ENCODE measurements around the gene OR51D1. TPM values are rescaled to one million over a fixed set of nuclear protein-coding genes. Genes with fewer than 3 reads are reported as not detected.

Gene OR51D1
- total and polyA plus RNA-seq, 12 donors: not detected

DNA sequence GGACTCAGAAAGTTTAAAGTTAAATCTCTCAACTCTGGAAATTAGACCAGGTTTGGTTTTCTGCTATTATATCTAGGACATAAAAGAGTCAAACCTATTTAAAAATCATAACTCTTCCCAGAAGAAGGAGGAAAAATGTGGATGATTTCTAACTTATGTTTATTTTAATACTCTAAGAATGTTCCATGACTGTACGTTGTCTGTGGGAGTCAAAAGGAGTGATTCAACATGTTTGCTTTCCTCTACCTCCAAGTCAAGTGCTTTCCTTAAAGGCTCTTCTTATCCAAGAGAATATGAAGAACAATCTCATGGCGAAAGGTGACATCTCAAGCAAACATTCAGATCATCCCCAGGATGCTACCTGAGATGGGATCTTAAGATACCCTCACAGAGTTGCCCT lies 28.1 kb downstream of the OR51D1 start:
- ATAC-seq (no peak), DNase-seq (no peak)
- no peaks in the 10 kb centered on the region for H3K36me3 ChIP-seq
- H3K4me1 ChIP-seq: no peaks in the 10 kb centered on the region
- intact Hi-C loops (cut with DNase I): loop anchor here in 1 of 10 donors (5.0 kb wide), 1 partner anchor 1347 kb away; no protein-coding TSS in a partner anchor
- no peaks in the 10 kb centered on the region for H3K27me3 ChIP-seq
- 84 to 93% methylated on average over 2 of the region's 2 CpGs for WGBS, 2 donors
- TF ChIP-seq CTCF (IDR thresholded peaks at IDR 0.05): no peak
- no peaks in the 10 kb centered on the region for H3K9me3 ChIP-seq
- no peak overlapping the region for H3K4me3 ChIP-seq
- H3K27ac ChIP-seq: no peak overlapping the region

- no peak for ATAC-seq
- peaks cover 0 to 12% (median 0%) of the 10 kb centered on the region in 9 donors for H3K4me1 ChIP-seq
- TF ChIP-seq CTCF (IDR thresholded peaks at IDR 0.05): no peak
- no peak overlapping the region for H3K27ac ChIP-seq
- H3K36me3 ChIP-seq: no peaks in the 10 kb centered on the region
- no peak for DNase-seq
- no peak overlapping the region for H3K4me3 ChIP-seq
- H3K9me3 ChIP-seq: no peaks in the 10 kb centered on the region
- WGBS, 2 donors: 56 to 60% methylated on average over 2 of the region's 2 CpGs
- no peaks in the 10 kb centered on the region for H3K27me3 ChIP-seq
- intact Hi-C loops (cut with DNase I): loop anchor here in 1 of 10 donors (10.0 kb wide), 1 partner anchor 63 kb away; no protein-coding TSS in a partner anchor
Measured at GRCh38 chr11:4671741-4672140, 34.5 kb downstream of the OR51D1 start.

DNA sequence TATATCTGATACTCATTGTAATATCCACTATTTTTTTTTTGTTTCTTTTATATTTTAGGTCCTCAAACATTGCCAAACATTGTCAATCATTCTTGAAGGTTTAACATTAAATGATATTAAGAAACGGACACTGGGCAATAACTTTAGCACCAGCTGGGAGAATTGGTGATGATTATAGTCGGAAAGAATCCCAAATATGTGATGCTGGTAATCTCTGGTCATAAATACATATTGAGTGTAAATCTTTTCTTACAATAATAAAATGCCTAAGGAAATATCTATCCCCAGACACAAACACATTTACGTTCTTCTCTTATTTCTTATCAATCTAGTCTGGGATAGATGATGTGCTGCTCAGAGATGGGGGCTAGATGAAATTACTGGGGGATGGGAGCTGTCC lies 35.2 kb downstream of the OR51D1 start:
- ATAC-seq (no peak), DNase-seq (no peak)
- WGBS, 2 donors: 52% methylated on average over 3 of the region's 3 CpGs
- H3K4me1 ChIP-seq: peaks cover 0 to 12% (median 0%) of the 10 kb centered on the region in 9 donors
- H3K27ac ChIP-seq: no peak overlapping the region
- no peaks in the 10 kb centered on the region for H3K9me3 ChIP-seq
- no peaks in the 10 kb centered on the region for H3K36me3 ChIP-seq
- no peak overlapping the region for H3K4me3 ChIP-seq
- no peaks in the 10 kb centered on the region for H3K27me3 ChIP-seq
- TF ChIP-seq CTCF (IDR thresholded peaks at IDR 0.05): no peak
- intact Hi-C loops (cut with DNase I): loop anchor here in 1 of 10 donors (10.0 kb wide), 1 partner anchor 62 kb away; no protein-coding TSS in a partner anchor

DNA sequence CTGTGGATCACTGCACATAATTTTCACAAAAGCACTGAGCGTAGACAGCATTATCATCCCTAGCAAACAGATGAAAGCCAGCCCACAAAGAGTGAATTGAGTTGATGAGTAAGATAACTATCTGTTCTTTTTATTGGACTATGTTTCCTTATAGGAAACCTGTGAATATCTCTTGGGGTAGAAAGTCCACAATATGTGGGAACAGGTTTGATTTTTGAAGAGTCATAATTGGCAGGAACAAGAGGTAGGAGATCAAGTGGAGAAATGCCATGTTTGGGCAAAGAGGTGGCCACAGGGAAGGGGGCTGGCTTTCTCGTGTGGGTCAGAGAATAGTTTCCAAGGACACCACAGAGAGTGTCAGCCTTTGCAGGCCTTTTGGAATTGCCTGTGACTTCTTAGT lies 36.5 kb downstream of the OR51D1 start:
- H3K4me1 ChIP-seq: peaks cover 0 to 12% (median 0%) of the 10 kb centered on the region in 9 donors
- WGBS, 2 donors: 73 to 75% methylated on average over 2 of the region's 2 CpGs
- ATAC-seq: no peak
- no peak overlapping the region for H3K4me3 ChIP-seq
- H3K9me3 ChIP-seq: no peaks in the 10 kb centered on the region
- H3K36me3 ChIP-seq: no peaks in the 10 kb centered on the region
- no peak overlapping the region for H3K27ac ChIP-seq
- DNase-seq: no peak
- intact Hi-C loops (cut with DNase I): loop anchor here in 1 of 10 donors (10.0 kb wide), 1 partner anchor 61 kb away; no protein-coding TSS in a partner anchor
- no peak for TF ChIP-seq CTCF (IDR thresholded peaks at IDR 0.05)
- no peaks in the 10 kb centered on the region for H3K27me3 ChIP-seq

Data from heart right ventricle (tissue), 16 donors.